CD4-positive, alpha-beta memory T cell (primary cell): ENCODE data around the gene SH3BGRL3. TPM values are rescaled to one million over a fixed set of nuclear protein-coding genes. Genes with fewer than 3 reads are reported as not detected.

ENCODE experiments used
- CTCF ChIA-PET: fragments of 350-600 bp; sonication (Branson Sonifier 250); formaldehyde crosslinking; loops from one replicate; lab custom pipeline; 2021; ENCODE audit warnings: inconsistent platforms; ENCODE audit not compliant: partially characterized antibody; lab: Charles Lee
- POLR2A ChIA-PET: fragments of 350-600 bp; sonication (Branson Sonifier 250); formaldehyde crosslinking; loops from one replicate; lab custom pipeline; 2021; ENCODE audit not compliant: partially characterized antibody; lab: Charles Lee
- DNase-seq, 5 donors: peaks; one replicate each; pipeline versions ENCODE4 v3.0.0 to v3.0.0-alpha.2; 2020 to 2022; ENCODE audit warnings: mixed read lengths in 1 of 5
- H3K27ac ChIP-seq: one replicate; pipeline ENCODE4 v1.7.0; 2013; ENCODE audit warnings: low read depth, low read length
- H3K27me3 ChIP-seq: 2 replicates; pipeline ENCODE4 v1.7.0; 2013; ENCODE audit warnings: mild to moderate bottlenecking, low read length, moderate library complexity; ENCODE audit not compliant: insufficient read depth
- H3K36me3 ChIP-seq: 2 replicates; pipeline ENCODE4 v1.7.0; 2013; ENCODE audit warnings: mild to moderate bottlenecking, low read length, moderate library complexity; ENCODE audit not compliant: insufficient read depth
- H3K4me1 ChIP-seq: 2 replicates; pipeline ENCODE4 v1.7.0; 2013; ENCODE audit warnings: mild to moderate bottlenecking, low read length, moderate library complexity; ENCODE audit not compliant: insufficient read depth
- H3K4me3 ChIP-seq, 2 donors: one replicate each; pipeline ENCODE4 v1.7.0; 2013; ENCODE audit warnings: low read length in 2 of 2, mild to moderate bottlenecking in 1 of 2
- H3K9me3 ChIP-seq, 2 donors: one replicate each; pipeline ENCODE4 v1.7.0; 2013; ENCODE audit warnings: low read length in 2 of 2, control low read depth in 1 of 2; ENCODE audit not compliant: control insufficient read depth in 1 of 2
- H3K27ac Mint-ChIP-seq, 7 donors: one replicate each; pipeline ENCODE4 v1.8.0; 2020 to 2021; ENCODE audit warnings: mixed read lengths in 7 of 7, mild to moderate bottlenecking in 6 of 7, inconsistent platforms in 3 of 7, moderate library complexity in 3 of 7
- H3K27me3 Mint-ChIP-seq, 2 donors: one replicate each; pipeline ENCODE4 v1.8.0; 2020 to 2021; ENCODE audit warnings: mixed read lengths in 2 of 2
- H3K36me3 Mint-ChIP-seq, 2 donors: one replicate each; pipeline ENCODE4 v1.8.0; 2020 to 2021; ENCODE audit warnings: mixed read lengths in 2 of 2, inconsistent platforms in 1 of 2, mild to moderate bottlenecking in 1 of 2
- H3K4me1 Mint-ChIP-seq, 4 donors: one replicate each; pipeline ENCODE4 v1.8.0; 2020 to 2021; ENCODE audit warnings: mixed read lengths in 4 of 4, mild to moderate bottlenecking in 1 of 4
- H3K4me3 Mint-ChIP-seq, 8 donors: one replicate each; pipeline ENCODE4 v1.8.0; 2020 to 2021; ENCODE audit warnings: mixed read lengths in 8 of 8, mild to moderate bottlenecking in 7 of 8, moderate library complexity in 6 of 8, inconsistent platforms in 3 of 8
- H3K9me3 Mint-ChIP-seq, 8 donors: one replicate each; pipeline ENCODE4 v1.8.0; 2020 to 2021; ENCODE audit warnings: mixed read lengths in 8 of 8, mild to moderate bottlenecking in 5 of 8, inconsistent platforms in 3 of 8, moderate library complexity in 1 of 8
- intact Hi-C: fragments of 100-400 bp; cut with micrococcal nuclease; formaldehyde crosslinking; loops from one replicate; pipeline ENCODE4 v1.15.1; 2023
- polyA plus RNA-seq, 2 donors: library from polyadenylated mRNA; unstranded; fragments of 300-500 nt; fragmentation: Illumina TruSeq; gene quantifications; one replicate each; pipeline ENCODE4 v1.2.3, GENCODE V29; 2021
- total RNA-seq, 2 experiments: library from RNA; stranded (reverse); gene quantifications; one replicate each; pipeline ENCODE4 v1.2.3, GENCODE V29; 2021

Gene SH3BGRL3
- total and polyA plus RNA-seq, 4 experiments from 2014 or later: 293 to 1,531 (median 642) TPM

DNA sequence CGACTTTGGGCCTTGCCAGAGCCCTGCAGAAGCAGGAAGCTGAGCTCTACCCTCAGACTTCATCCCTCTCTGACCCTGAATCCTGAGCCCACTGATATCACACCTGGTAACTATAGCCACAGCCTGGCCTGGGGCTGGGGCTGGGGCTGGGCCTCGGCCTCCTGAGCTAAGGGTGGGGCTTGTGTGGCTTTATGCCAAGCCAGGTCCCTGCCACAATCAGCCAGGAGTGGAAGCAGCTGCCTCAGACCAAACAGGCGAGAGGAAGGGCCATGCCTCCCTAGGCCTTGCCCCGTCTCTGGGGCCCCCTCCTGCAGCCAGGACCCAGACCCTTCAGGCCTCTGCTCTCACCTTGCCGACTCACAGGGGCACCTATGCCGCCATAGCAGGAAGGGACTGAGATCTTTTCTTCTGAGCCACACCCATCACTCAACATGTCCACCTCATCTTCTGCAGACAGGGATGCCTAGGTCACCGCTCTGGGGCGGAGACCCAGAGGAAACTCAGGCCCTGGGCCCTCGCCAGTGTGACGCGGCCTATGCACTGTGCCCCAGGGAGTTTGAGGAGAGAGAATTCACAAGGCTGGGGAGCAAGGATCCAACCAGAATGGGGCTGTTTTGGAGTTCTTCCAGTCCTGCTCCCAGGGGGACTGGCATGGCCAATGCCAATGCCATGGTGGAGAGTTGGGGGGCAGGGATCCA, 20.8 kb downstream of the SH3BGRL3 start:
- CTCF ChIA-PET: interaction anchor here (1.1 to 2.9 kb wide), 5 partner anchors 12 to 63 kb away, joined by 3 to 21 read pairs (median 7); partner anchors contain the start of gene CD52
- intact Hi-C loops: no loop called here
- Histone ChIP-seq H3K27ac (no peak overlapping the region), H3K9me3 (no peaks in the 10 kb centered on the region), H3K4me3 (no peak overlapping the region), H3K27me3 (no peaks in the 10 kb centered on the region), H3K36me3 (no peaks in the 10 kb centered on the region), H3K4me1 (peaks cover 6% of the 10 kb centered on the region)
- peaks cover 4 to 22% (median 11%) of the 10 kb centered on the region in 4 donors for H3K4me1 Mint-ChIP-seq
- H3K27ac Mint-ChIP-seq: peak overlapping the region in 3 of 7 donors; percentile 22 to 73 (median 48)
- no peaks in the 10 kb centered on the region for H3K27me3 Mint-ChIP-seq
- H3K36me3 Mint-ChIP-seq: peaks cover 0 to 4% of the 10 kb centered on the region in 2 donors
- no peaks in the 10 kb centered on the region for H3K9me3 Mint-ChIP-seq
- DNase-seq: no peak
- POLR2A ChIA-PET: interaction anchor here (33.0 to 38.6 kb wide), 2 partner anchors 8 to 11 kb away, joined by 3358 read pairs; partner anchors contain the start of genes CD52, SH3BGRL3 and UBXN11
- no peak overlapping the region for H3K4me3 Mint-ChIP-seq

- no peak overlapping the region for H3K4me3 ChIP-seq
- Mint-ChIP-seq H3K4me3 (no peak overlapping the region), H3K27me3 (no peaks in the 10 kb centered on the region), H3K4me1 (peaks cover 21 to 41% (median 27%) of the 10 kb centered on the region in 4 donors), H3K36me3 (peaks cover 0 to 3% of the 10 kb centered on the region in 2 donors), H3K9me3 (peaks cover 0 to 2% (median 0%) of the 10 kb centered on the region in 8 donors), H3K27ac (peak overlapping the region in 2 of 7 donors; percentile 9 to 67)
- no peaks in the 10 kb centered on the region for H3K9me3 ChIP-seq
- intact Hi-C loops: no loop called here
- POLR2A ChIA-PET: interaction anchor here (1.0 to 38.6 kb wide), 3 partner anchors 9 to 76 kb away, joined by 3 to 3358 read pairs (median 3358); partner anchors contain the start of genes CD52, SH3BGRL3 and UBXN11
- H3K4me1 ChIP-seq: peaks cover 23% of the 10 kb centered on the region
- no peak for DNase-seq
- H3K27me3 ChIP-seq: no peaks in the 10 kb centered on the region
- no peaks in the 10 kb centered on the region for H3K36me3 ChIP-seq
- CTCF ChIA-PET: interaction anchor here (0.9 to 25.6 kb wide), 2 partner anchors 18 to 19 kb away, joined by 3 to 1027 read pairs; partner anchors contain the start of gene SH3BGRL3
- H3K27ac ChIP-seq: no peak overlapping the region
Observed at GRCh38 chr1:26302733-26303405, 23.0 kb downstream of the SH3BGRL3 start.

DNA sequence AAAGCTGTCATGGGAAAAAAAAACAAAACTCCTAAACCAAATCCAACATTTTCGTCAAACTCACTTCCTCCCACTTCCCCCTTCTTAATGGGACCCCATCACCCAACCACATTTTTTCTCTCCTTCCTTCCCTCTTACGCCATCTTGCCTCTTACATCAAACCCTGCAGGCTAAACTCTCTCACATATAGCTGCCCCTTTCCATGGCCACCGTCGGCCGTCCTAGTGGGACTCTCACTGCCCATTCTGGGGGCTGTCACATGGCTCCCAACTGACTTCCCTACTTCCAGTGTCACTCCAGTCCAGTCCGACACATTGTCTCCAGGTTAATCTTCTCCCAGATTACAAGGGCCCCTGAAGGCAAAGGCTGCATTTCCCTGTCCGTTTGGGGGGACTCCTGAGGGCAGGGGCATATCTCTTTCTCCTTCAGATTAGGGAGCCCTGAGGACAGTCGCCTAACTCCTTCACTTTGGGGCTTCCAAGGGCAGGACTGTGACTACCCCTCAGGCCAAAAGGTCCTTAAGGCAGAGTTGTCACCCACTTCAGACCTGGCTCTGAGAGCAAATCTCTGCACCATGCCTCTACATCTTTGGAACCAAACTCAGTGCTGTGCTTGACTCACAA, 25.9 kb downstream of the SH3BGRL3 start:
- Mint-ChIP-seq H3K36me3 (peaks cover 0 to 3% of the 10 kb centered on the region in 2 donors), H3K27ac (peak overlapping the region; percentile 92 to 99 (median 98)), H3K9me3 (peaks cover 0 to 2% (median 0%) of the 10 kb centered on the region in 8 donors), H3K4me3 (peak overlapping the region; percentile 95 to 99 (median 98)), H3K4me1 (peaks cover 25 to 39% (median 32%) of the 10 kb centered on the region in 4 donors), H3K27me3 (no peaks in the 10 kb centered on the region)
- H3K4me3 ChIP-seq: peak overlapping the region; percentile 69 to 86
- H3K27me3 ChIP-seq: no peaks in the 10 kb centered on the region
- no peaks in the 10 kb centered on the region for H3K9me3 ChIP-seq
- no peak for DNase-seq
- intact Hi-C loops: loop anchor here (1.0 kb wide), 1 partner anchor 168 kb away; no protein-coding TSS in a partner anchor
- H3K27ac ChIP-seq: peak overlapping the region; percentile 74
- no peaks in the 10 kb centered on the region for H3K36me3 ChIP-seq
- peaks cover 42% of the 10 kb centered on the region for H3K4me1 ChIP-seq
- POLR2A ChIA-PET: interaction anchor here (1.4 to 38.6 kb wide), 5 partner anchors 6 to 70 kb away, joined by 4 to 3358 read pairs (median 13); partner anchors contain the start of genes CD52, SH3BGRL3 and UBXN11
- CTCF ChIA-PET: interaction anchor here (1.1 to 25.6 kb wide), 3 partner anchors 9 to 22 kb away, joined by 3 to 1027 read pairs (median 128); partner anchors contain the start of genes CD52 and SH3BGRL3

DNA sequence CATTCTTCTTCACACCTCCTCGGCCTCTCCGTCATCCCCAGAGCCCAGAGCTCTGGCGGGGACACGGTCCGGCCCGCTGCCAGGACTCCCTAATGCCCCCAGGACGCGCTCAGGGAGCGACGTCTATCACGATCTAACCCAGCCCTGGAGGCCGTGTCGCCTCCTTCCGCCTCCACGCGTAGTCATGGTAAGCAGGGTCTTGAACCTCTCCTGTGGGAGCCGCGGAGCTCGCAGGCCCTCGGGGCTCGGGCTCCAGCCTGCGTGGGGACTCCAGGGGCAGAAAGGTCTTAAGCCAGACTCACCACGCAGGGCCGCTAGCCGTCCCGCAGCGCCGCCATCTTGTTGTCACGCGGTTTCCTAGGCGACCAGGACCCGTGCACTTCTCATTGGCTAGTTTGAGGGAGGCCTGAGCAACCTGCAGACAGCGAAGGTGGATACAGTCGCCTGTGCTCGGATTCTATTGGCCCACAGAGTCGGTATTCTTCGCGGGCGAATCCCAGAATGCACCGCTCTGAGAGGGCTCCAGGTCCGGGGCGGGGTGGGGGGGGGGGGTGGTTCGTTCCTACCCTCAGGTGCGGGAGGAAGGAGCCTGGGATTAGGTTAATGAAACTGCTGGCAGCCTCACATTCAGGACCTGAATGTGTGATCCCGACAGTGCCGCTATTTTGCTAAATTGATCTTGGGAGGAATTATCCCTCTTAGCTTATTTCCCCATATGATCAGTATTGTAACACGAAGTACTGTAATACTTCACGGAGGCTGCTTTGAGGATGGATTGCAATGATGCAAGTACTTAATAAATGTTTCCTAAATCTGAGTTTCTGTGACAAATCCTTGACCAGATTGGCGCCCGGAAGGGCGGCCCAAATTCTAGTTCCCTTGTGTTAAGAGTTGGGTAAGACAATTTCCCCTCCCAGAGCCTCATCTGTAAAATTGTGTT, 26.7 kb downstream of the SH3BGRL3 start, which contains the start of gene UBXN11:
Gene UBXN11 (minus strand): TSS at position 347 of the 940 bp plus-strand sequence. CDS start 3,753 bp downstream, outside the sequence.
- Mint-ChIP-seq H3K27ac (peak within 1 kb of the TSS; percentile 92 to 99 (median 98)), H3K27me3 (no peaks in the 10 kb centered on the region), H3K4me1 (peaks cover 25 to 40% (median 33%) of the 10 kb centered on the region in 4 donors), H3K36me3 (peaks cover 0 to 3% of the 10 kb centered on the region in 2 donors), H3K9me3 (peaks cover 0 to 2% (median 0%) of the 10 kb centered on the region in 8 donors), H3K4me3 (peak within 1 kb of the TSS; percentile 95 to 99 (median 98))
- POLR2A ChIA-PET: interaction anchor here (1.1 to 38.6 kb wide), 9 partner anchors 5 to 73 kb away, joined by 3 to 3358 read pairs (median 6); partner anchors contain the start of genes CD52, CEP85, SH3BGRL3 and UBXN11
- H3K36me3 ChIP-seq: no peaks in the 10 kb centered on the region
- intact Hi-C loops: loop anchor here (1.0 kb wide), 3 partner anchors 11 to 167 kb away; partner anchors contain the start of gene CD52
- H3K27me3 ChIP-seq: no peaks in the 10 kb centered on the region
- peaks cover 42% of the 10 kb centered on the region for H3K4me1 ChIP-seq
- peak; percentile 90 to 97 (median 91) for DNase-seq
- CTCF ChIA-PET: interaction anchor here (0.8 to 25.6 kb wide), 6 partner anchors 8 to 111 kb away, joined by 3 to 1027 read pairs (median 6); partner anchors contain the start of genes CD52 and SH3BGRL3
- H3K27ac ChIP-seq: peak within 1 kb of the TSS; percentile 74
- H3K9me3 ChIP-seq: no peaks in the 10 kb centered on the region
- peak within 1 kb of the TSS; percentile 69 to 86 for H3K4me3 ChIP-seq

DNA sequence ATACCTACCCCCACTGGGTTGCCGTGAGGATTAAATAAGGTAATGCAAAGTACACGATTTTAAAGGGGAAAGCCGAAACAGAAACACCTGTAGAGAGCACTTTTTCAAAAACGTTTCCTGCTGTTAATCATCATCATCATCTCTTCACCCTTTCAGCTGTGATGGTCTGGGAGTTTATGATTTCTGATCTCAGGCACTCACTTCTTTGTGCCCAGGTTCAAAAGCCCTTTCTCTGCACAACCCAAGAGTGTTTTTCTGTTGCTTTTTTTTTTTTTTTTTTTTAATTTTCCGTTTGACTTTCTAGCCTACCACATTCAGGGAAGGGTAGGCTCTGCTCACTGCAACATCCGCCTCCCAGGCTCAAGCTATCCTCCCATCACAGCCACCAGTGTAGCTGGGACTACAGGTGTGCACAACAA, 27.5 kb downstream of the SH3BGRL3 start:
- Histone ChIP-seq H3K4me3 (peak overlapping the region; percentile 29 to 69), H3K27ac (peak overlapping the region; percentile 74), H3K4me1 (peaks cover 42% of the 10 kb centered on the region), H3K27me3 (no peaks in the 10 kb centered on the region), H3K9me3 (no peaks in the 10 kb centered on the region), H3K36me3 (no peaks in the 10 kb centered on the region)
- Mint-ChIP-seq H3K27me3 (no peaks in the 10 kb centered on the region), H3K9me3 (peaks cover 0 to 2% (median 0%) of the 10 kb centered on the region in 8 donors), H3K4me3 (peak overlapping the region; percentile 95 to 99 (median 98)), H3K27ac (peak overlapping the region; percentile 81 to 98 (median 96)), H3K36me3 (peaks cover 0 to 3% of the 10 kb centered on the region in 2 donors), H3K4me1 (peaks cover 28 to 46% (median 37%) of the 10 kb centered on the region in 4 donors)
- intact Hi-C loops: loop anchor here (1.0 kb wide), 2 partner anchors 10 to 20 kb away; partner anchors contain the start of gene CD52
- POLR2A ChIA-PET: interaction anchor here (0.7 to 38.6 kb wide), 12 partner anchors 4 to 310 kb away, joined by 3 to 3358 read pairs (median 4); partner anchors contain the start of genes CD52, CEP85, SH3BGRL3 and UBXN11
- CTCF ChIA-PET: interaction anchor here (0.8 to 25.6 kb wide), 8 partner anchors 12 to 110 kb away, joined by 3 to 1027 read pairs (median 7); partner anchors contain the start of genes CD52 and SH3BGRL3
- DNase-seq: peak; percentile 51 to 68 (median 62)
